Heart left ventricle (tissue), 13 donors: ENCODE measurements around the gene SRGAP1.

Experiments used
- POLR2A ChIP-seq, 2 donors: fragments of 450-650 bp; IDR thresholded peaks; one replicate each; pipeline ENCODE4 v1.6.1; 2017; ENCODE audit warnings: antibody characterized with exemption in 2 of 2, mild to moderate bottlenecking in 2 of 2, moderate library complexity in 2 of 2
- TF ChIP-seq, protein P1 (sequence below), 12 donors: fragments of 200-600 bp; sonication (generic) in 4 of 12; IDR thresholded peaks; one replicate each; pipeline versions ENCODE4 v1.5.0 to v1.8.0; 2018 to 2022; ENCODE audit warnings: antibody characterized with exemption in 12 of 12, mild to moderate bottlenecking in 5 of 12
- donor health status: ischemic (EF 13 %, LVEDD 7.1; RV severe dilation, severe dysfunction).
- donor health status: DM: no; HTN: yes; CAD: no.
- donor health status: DM: no; HTN: no; CAD: no.
- donor health status: ischemic (EF 25% LVEDD 6.9; RV normal size, moderate dysfunction).
- donor health status: ischemic (EF 25% LVEDD 5.7; RV mildly dilated, moderate dysfunction).
- donor health status: ischemic (EF 35%, LVEDD 5.7; RV mildly dilated, moderate dysfunction).
- donor health status: nonischemic (EF 11% LVEDD 7.7; RV severe dilation, severe dysfunction).
- donor health status: DM: yes; HTN: yes; CAD: no.
- donor health status: PGD.
- donor health status: ischemic (EF 29% LVEDD 5.4; RV normal size, mild dysfunction).
- donor health status: nonischemic (EF 23%, LVEDD 6.1; RV moderate dilation, normal function).

- TF ChIP-seq, protein P1, sequence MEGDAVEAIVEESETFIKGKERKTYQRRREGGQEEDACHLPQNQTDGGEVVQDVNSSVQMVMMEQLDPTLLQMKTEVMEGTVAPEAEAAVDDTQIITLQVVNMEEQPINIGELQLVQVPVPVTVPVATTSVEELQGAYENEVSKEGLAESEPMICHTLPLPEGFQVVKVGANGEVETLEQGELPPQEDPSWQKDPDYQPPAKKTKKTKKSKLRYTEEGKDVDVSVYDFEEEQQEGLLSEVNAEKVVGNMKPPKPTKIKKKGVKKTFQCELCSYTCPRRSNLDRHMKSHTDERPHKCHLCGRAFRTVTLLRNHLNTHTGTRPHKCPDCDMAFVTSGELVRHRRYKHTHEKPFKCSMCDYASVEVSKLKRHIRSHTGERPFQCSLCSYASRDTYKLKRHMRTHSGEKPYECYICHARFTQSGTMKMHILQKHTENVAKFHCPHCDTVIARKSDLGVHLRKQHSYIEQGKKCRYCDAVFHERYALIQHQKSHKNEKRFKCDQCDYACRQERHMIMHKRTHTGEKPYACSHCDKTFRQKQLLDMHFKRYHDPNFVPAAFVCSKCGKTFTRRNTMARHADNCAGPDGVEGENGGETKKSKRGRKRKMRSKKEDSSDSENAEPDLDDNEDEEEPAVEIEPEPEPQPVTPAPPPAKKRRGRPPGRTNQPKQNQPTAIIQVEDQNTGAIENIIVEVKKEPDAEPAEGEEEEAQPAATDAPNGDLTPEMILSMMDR (IDR thresholded peaks at IDR 0.05), result no peak
- TF ChIP-seq POLR2A (IDR thresholded peaks at IDR 0.05), result no peak
These were observed 243.3 kb downstream of the SRGAP1 start for GRCh38 chr12:64087761-64088160.
